Adrenal gland (tissue), 12 donors: ENCODE measurements around the gene CCNE1. TPM values are rescaled to one million over a fixed set of nuclear protein-coding genes. Genes with fewer than 3 reads are reported as not detected.

Experiments used
- DNase-seq, 7 donors: peaks; one replicate each; pipeline ENCODE4 v3.0.0-alpha.2; 2019 to 2020
- H3K27ac ChIP-seq, 5 donors: fragments of 200-600 bp; sonication (generic) in 4 of 5; 1 replicate in 3 of 5; 2 replicates in 2 of 5; pipeline versions ENCODE4 v1.5.1 to v1.8.0; 2016 to 2020; ENCODE audit warnings: mild to moderate bottlenecking in 1 of 5
- H3K27me3 ChIP-seq: fragments of 200-600 bp; 2 replicates; pipeline ENCODE4 v1.8.0; 2021
- H3K36me3 ChIP-seq, 2 donors: fragments of 200-600 bp; replicated peaks in 1 of 2; 1 replicate in 1 of 2; 2 replicates in 1 of 2; pipeline versions ENCODE4 v1.5.1 to v1.8.0; 2018 to 2022
- H3K4me1 ChIP-seq, 2 donors: fragments of 200-600 bp; replicated peaks in 1 of 2; 1 replicate in 1 of 2; 2 replicates in 1 of 2; pipeline versions ENCODE4 v1.5.1 to v1.8.0; 2018 to 2021
- H3K4me3 ChIP-seq, 4 donors: fragments of 200-600 bp; sonication (generic) in 3 of 4; one replicate each; pipeline ENCODE4 v1.5.1; 2016 to 2018
- H3K9me3 ChIP-seq, 3 donors: fragments of 200-600 bp; sonication (generic) in 1 of 3; replicated peaks in 1 of 3; 1 replicate in 2 of 3; 2 replicates in 1 of 3; pipeline versions ENCODE4 v1.5.1 to v1.8.0; 2016 to 2021
- CTCF ChIP-seq, 6 experiments: fragments of 450-650 bp in 4 of 6; fragments of 200-600 bp in 2 of 6; sonication (generic) in 1 of 6; IDR thresholded peaks; 1 replicate in 5 of 6; 2 replicates in 1 of 6; pipeline versions ENCODE4 v1.5.1 to v1.8.0; 2016 to 2021; ENCODE audit warnings: antibody characterized with exemption in 6 of 6, mild to moderate bottlenecking in 2 of 6, moderate library complexity in 1 of 6
- POLR2A ChIP-seq, 2 donors: fragments of 450-650 bp; IDR thresholded peaks; one replicate each; pipeline ENCODE4 v1.6.1; 2017; ENCODE audit warnings: antibody characterized with exemption in 2 of 2, mild to moderate bottlenecking in 2 of 2, moderate library complexity in 1 of 2
- WGBS, 4 donors: extraction: QIAGEN DNeasy Blood & Tissue Kit in 2 of 4; methylation state at CpG; one replicate each; pipeline versions ENCODE4 v1.1.5 to v1.1.7; 2013 to 2017; 5-methylcytosine and 5-hydroxymethylcytosine counted together
- intact Hi-C, 2 donors: fragments of 100-400 bp; cut with DNase I; formaldehyde crosslinking; loops; one replicate each; pipeline versions ENCODE4 v1.14.1 to v1.15.0; 2022 to 2023
- polyA plus RNA-seq, 3 donors: library from polyadenylated mRNA; stranded (reverse); fragments of 200-250 nt in 2 of 3; fragments of 350-450 nt in 1 of 3; fragmentation: Illumina TruSeq in 1 of 3; extraction: RNeasy Lipid Tissue Mini Kit (QIAGEN cat#74804) in 1 of 3; gene quantifications; one replicate each; pipeline ENCODE4 v1.2.3, GENCODE V29; 2013 to 2014
- total RNA-seq, 9 donors: library from RNA; depleted of rRNA in 4 of 9; stranded (reverse); fragments of >200 nt in 4 of 9; fragments of 120-200 nt in 1 of 9; fragmentation: NEBNext Ultra II Directional in 1 of 9; extraction: Animal tissue kit (Norgen Biotek cat#: 25700) in 1 of 9; gene quantifications; one replicate each; pipeline versions ENCODE4 v1.1.0 to v1.2.4, GENCODE V29; 2013 to 2023
- donor health status: healthy with polysubstance abuse.
- donor health status: Bipolar disorder and iron deficiency.
- donor health status: DM: yes; HTN: yes; CAD: no.
- donor health status: DM: no; HTN: no; CAD: no.
- donor health status: DM: no; HTN: no; CAD: no.
- donor health status: DM: yes; HTN: yes; CAD: no.

The CCNE1 gene
- total and polyA plus RNA-seq, 12 donors: 3.0 to 67.7 (median 7.9) TPM

GRCh38 chr19:29807870-29808405 lies 3.9 kb upstream of the CCNE1 start:
- intact Hi-C loops: no loop called here

GRCh38 chr19:29809795-29810503 lies 1.8 kb upstream of the CCNE1 start:
- intact Hi-C loops: loop anchor here in 1 of 2 donors (5.0 kb wide), 1 partner anchor 37 kb away; no protein-coding TSS in a partner anchor
- DNase-seq: no peak
- Histone ChIP-seq H3K36me3 (no peaks in the 10 kb centered on the region), H3K27ac (peak overlapping the region in 2 of 5 donors; percentile 57 to 88), H3K4me1 (peaks cover 22 to 32% of the 10 kb centered on the region in 2 donors), H3K4me3 (no peak overlapping the region), H3K9me3 (no peaks in the 10 kb centered on the region), H3K27me3 (no peaks in the 10 kb centered on the region)
- no peak for TF ChIP-seq CTCF (IDR thresholded peaks at IDR 0.05)
- TF ChIP-seq POLR2A (IDR thresholded peaks at IDR 0.05): no peak
- 80 to 96% (median 86%) methylated on average over 3 of the region's 3 CpGs for WGBS, 4 donors

More at GRCh38 chr19:29807870-29808405, 3.9 kb upstream of the CCNE1 start:
- DNase-seq: no peak
- TF ChIP-seq POLR2A (IDR thresholded peaks at IDR 0.05) (no peak), CTCF (IDR thresholded peaks at IDR 0.05) (no peak)
- Histone ChIP-seq H3K27me3 (no peaks in the 10 kb centered on the region), H3K9me3 (no peaks in the 10 kb centered on the region), H3K36me3 (no peaks in the 10 kb centered on the region), H3K4me1 (peaks cover 22 to 35% of the 10 kb centered on the region in 2 donors), H3K27ac (no peak overlapping the region), H3K4me3 (no peak overlapping the region)
- 88 to 96% (median 94%) methylated on average over 4 to 8 of the region's 8 CpGs for WGBS, 4 donors

GRCh38 chr19:29810504-29810871 lies 1.3 kb upstream of the CCNE1 start:
- intact Hi-C loops: loop anchor here in 1 of 2 donors (5.0 kb wide), 1 partner anchor 37 kb away; no protein-coding TSS in a partner anchor
- H3K9me3 ChIP-seq: no peaks in the 10 kb centered on the region
- DNase-seq: peak; percentile 37 to 64 (median 46)
- no peak overlapping the region for H3K4me3 ChIP-seq
- peaks cover 19 to 27% of the 10 kb centered on the region in 2 donors for H3K4me1 ChIP-seq
- 79 to 87% (median 81%) methylated on average over 4 of the region's 4 CpGs for WGBS, 4 donors
- H3K27me3 ChIP-seq: no peaks in the 10 kb centered on the region
- H3K27ac ChIP-seq: peak overlapping the region in 3 of 5 donors; percentile 51 to 88 (median 57)
- TF ChIP-seq CTCF (IDR thresholded peaks at IDR 0.05): no peak
- TF ChIP-seq POLR2A (IDR thresholded peaks at IDR 0.05): no peak
- H3K36me3 ChIP-seq: no peaks in the 10 kb centered on the region

GRCh38 chr19:29812080-29812880 lies 489 bp downstream of the CCNE1 start:
- Histone ChIP-seq H3K9me3 (no peaks in the 10 kb centered on the region), H3K27me3 (no peaks in the 10 kb centered on the region), H3K4me3 (peak overlapping the region in 2 of 4 donors; percentile 28 to 90), H3K27ac (peak overlapping the region in 1 of 5 donors; percentile 52), H3K4me1 (peaks cover 10 to 12% of the 10 kb centered on the region in 2 donors), H3K36me3 (no peaks in the 10 kb centered on the region)
- peak in 5 of 7 donors; percentile 32 to 55 (median 51) for DNase-seq
- intact Hi-C loops: loop anchor here in 1 of 2 donors (5.0 kb wide), 1 partner anchor 35 kb away; no protein-coding TSS in a partner anchor
- WGBS, 4 donors: 1 to 5% (median 1%) methylated on average over 6 to 100 of the region's 104 CpGs
- TF ChIP-seq POLR2A (IDR thresholded peaks at IDR 0.05) (no peak), CTCF (IDR thresholded peaks at IDR 0.05) (no peak)
